Endothelial cell (in vitro differentiated cells): ENCODE measurements around the gene ACIN1. TPM values are rescaled to one million over a fixed set of nuclear protein-coding genes. Genes with fewer than 3 reads are reported as not detected.

Experiments
- DNase-seq: peaks from one replicate; pipeline ENCODE4 v3.0.0; 2021; ENCODE audit warnings: low spot score
- H3K27ac Mint-ChIP-seq: one replicate; pipeline ENCODE4 v1.8.0; 2021; ENCODE audit warnings: mixed read lengths, inconsistent platforms; ENCODE audit not compliant: unreplicated experiment
- H3K27me3 Mint-ChIP-seq: one replicate; pipeline ENCODE4 v1.8.0; 2021; ENCODE audit warnings: mild to moderate bottlenecking, moderate library complexity, mixed read lengths, inconsistent platforms; ENCODE audit not compliant: unreplicated experiment
- H3K36me3 Mint-ChIP-seq: one replicate; pipeline ENCODE4 v1.8.0; 2021; ENCODE audit warnings: mild to moderate bottlenecking, low read depth, mixed read lengths, inconsistent platforms; ENCODE audit not compliant: unreplicated experiment
- H3K4me1 Mint-ChIP-seq: one replicate; pipeline ENCODE4 v1.8.0; 2021; ENCODE audit warnings: mild to moderate bottlenecking, mixed read lengths, inconsistent platforms; ENCODE audit not compliant: unreplicated experiment
- H3K4me3 Mint-ChIP-seq: one replicate; pipeline ENCODE4 v1.8.0; 2021; ENCODE audit warnings: mild to moderate bottlenecking, mixed read lengths, inconsistent platforms; ENCODE audit not compliant: unreplicated experiment
- H3K9me3 Mint-ChIP-seq: one replicate; pipeline ENCODE4 v1.8.0; 2021; ENCODE audit warnings: mixed read lengths, inconsistent platforms; ENCODE audit not compliant: unreplicated experiment
- total RNA-seq: library from RNA; stranded (reverse); fragmentation: NEBNext Ultra II Directional; extraction: Animal tissue kit (Norgen Biotek cat#: 25700); gene quantifications from one replicate; pipeline ENCODE4 v1.2.1, GENCODE V29; 2021; ENCODE audit not compliant: unreplicated experiment
- TF ChIP-seq, protein P1 (sequence below): fragments of 200-600 bp; sonication (generic); IDR thresholded peaks from one replicate; pipeline ENCODE4 v1.5.0; 2021; ENCODE audit warnings: antibody characterized with exemption; ENCODE audit not compliant: unreplicated experiment

ACIN1 gene
- total RNA-seq, 1 donor from 2014 or later: 226 TPM

DNA sequence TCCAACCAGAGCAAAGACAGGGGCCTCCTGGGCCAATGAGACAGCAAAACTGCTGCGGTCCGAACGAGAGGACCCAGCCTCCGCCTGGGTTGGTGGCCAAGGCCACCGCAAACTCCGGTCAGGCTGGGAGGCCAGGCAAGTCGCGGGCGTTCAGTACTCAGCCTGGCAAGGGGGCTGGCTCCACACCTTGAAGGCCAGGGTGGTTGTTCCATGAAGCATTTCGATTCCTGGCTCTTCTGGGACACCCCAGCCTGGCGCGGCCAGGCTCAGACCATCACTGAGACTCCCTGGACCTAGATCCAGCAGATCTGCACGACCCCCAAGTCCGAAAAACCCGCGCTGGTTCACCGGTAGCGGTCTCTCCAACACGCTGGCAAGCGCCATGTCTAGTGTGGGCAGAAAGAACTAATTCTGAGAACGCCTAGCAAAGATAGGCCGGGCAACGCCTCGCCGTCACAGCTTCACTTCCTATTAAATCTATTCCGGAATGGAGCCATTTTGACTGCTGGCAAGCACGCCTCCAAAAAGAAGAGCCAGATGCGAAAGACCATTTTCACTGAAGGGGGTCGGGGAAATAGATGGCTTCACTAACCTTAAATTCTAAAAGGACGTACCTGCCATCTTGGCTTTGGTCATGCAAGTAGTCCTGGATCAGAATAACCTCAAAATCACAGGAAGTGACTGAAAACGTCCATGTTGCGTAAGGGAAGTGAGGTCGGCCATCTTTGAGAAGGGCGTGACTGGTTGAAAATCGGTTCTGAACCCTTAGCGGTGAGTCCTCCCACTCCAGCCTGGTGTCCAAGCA, 60.2 kb downstream of the ACIN1 start, which contains the start of gene PSMB5:
Gene PSMB5 (minus strand): TSS at position 403 of the 805 bp plus-strand sequence. CDS start 19 bp downstream, at position 384.
- H3K36me3 Mint-ChIP-seq: peaks cover 18% of the 10 kb centered on the region
- peaks cover 4% of the 10 kb centered on the region for H3K27me3 Mint-ChIP-seq
- peak within 1 kb of the TSS; percentile 98 for H3K4me3 Mint-ChIP-seq
- no peaks in the 10 kb centered on the region for H3K9me3 Mint-ChIP-seq
- H3K27ac Mint-ChIP-seq: peak within 1 kb of the TSS; percentile 99
- H3K4me1 Mint-ChIP-seq: peaks cover 15% of the 10 kb centered on the region
- TF ChIP-seq, protein P1, sequence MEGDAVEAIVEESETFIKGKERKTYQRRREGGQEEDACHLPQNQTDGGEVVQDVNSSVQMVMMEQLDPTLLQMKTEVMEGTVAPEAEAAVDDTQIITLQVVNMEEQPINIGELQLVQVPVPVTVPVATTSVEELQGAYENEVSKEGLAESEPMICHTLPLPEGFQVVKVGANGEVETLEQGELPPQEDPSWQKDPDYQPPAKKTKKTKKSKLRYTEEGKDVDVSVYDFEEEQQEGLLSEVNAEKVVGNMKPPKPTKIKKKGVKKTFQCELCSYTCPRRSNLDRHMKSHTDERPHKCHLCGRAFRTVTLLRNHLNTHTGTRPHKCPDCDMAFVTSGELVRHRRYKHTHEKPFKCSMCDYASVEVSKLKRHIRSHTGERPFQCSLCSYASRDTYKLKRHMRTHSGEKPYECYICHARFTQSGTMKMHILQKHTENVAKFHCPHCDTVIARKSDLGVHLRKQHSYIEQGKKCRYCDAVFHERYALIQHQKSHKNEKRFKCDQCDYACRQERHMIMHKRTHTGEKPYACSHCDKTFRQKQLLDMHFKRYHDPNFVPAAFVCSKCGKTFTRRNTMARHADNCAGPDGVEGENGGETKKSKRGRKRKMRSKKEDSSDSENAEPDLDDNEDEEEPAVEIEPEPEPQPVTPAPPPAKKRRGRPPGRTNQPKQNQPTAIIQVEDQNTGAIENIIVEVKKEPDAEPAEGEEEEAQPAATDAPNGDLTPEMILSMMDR: no peak
- peak; percentile 74 for DNase-seq

DNA sequence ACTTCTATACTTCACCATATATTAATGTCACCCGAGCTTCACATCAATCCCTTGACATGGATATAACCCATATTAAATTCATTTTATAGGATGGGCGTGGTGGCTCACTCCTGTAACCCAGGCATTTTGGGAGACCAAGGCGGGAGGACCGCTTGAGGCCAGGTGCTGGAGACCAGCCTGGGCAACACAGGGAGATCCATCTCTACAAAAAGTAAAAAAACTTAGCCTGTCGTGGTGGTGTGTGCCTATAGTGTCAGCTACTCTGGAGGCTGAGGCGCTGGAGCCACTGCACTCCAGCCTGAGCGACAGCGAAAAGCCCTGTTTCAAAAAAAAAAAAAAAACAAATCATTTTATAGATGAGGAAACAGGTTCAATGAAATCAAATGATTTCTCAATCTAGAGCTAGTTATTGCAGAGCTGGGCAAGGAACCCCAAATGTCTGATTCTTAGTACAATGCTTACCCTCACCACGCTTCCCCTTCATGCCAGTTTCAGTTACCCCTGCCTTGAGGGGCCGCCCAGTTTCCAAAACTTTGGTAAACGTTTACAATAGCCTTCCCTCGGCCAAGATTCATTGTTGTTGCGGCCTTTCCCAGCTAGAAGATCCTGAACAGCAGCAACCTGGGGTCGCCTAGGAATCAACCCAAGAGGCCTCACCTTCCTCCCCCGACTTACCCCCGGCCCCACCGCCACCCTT, 61.0 kb downstream of the ACIN1 start:
- H3K9me3 Mint-ChIP-seq: no peaks in the 10 kb centered on the region
- peaks cover 4% of the 10 kb centered on the region for H3K27me3 Mint-ChIP-seq
- peaks cover 15% of the 10 kb centered on the region for H3K4me1 Mint-ChIP-seq
- H3K27ac Mint-ChIP-seq: peak overlapping the region; percentile 99
- peak overlapping the region; percentile 98 for H3K4me3 Mint-ChIP-seq
- TF ChIP-seq, protein P1: no peak
- no peak for DNase-seq
- H3K36me3 Mint-ChIP-seq: peaks cover 21% of the 10 kb centered on the region

DNA sequence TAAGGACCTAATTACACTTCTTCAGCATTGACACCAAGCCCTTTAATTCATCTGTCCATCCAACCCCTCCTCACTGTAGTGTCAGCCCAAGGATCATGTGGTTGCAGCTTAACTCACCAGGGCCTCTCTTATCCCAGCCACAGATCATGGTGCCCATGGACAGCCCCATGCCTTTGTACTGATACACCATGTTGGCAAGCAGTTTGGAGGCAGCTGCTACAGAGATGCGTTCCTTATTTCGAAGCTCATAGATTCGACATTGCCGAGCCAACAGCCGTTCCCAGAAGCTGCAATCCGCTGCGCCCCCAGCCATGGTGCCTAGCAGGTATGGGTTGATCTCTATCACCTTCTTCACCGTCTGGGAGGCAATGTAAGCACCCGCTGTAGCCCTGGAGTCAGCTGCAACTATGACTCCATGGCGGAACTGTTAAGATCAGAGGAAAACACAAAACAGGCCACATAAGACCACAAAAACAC, 61.6 kb downstream of the ACIN1 start:
- DNase-seq: no peak
- Mint-ChIP-seq H3K4me3 (peak overlapping the region; percentile 98), H3K4me1 (peaks cover 15% of the 10 kb centered on the region), H3K27me3 (peaks cover 4% of the 10 kb centered on the region), H3K27ac (peak overlapping the region; percentile 78), H3K36me3 (peaks cover 25% of the 10 kb centered on the region), H3K9me3 (no peaks in the 10 kb centered on the region)
- TF ChIP-seq, protein P1: no peak

DNA sequence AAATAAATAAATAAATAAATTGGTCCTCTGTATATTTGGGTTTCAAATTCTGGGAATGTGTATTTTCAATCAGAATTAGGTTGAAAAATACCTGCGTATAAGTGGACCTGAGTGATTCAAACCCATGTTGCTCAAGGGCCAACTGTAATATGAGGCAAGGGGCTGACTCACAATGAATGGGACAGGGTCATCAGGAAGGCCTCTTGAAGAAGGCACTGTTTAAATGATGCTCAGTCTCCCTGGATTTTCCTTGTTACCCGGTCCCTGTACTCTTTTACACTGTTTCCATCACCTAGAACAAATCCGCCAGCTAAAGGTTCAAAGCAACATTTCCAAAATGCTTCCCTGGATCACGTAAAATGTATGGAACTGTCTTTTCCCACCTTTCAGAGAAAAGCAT, 64.0 kb downstream of the ACIN1 start:
- no peak for DNase-seq
- peaks cover 36% of the 10 kb centered on the region for H3K36me3 Mint-ChIP-seq
- peak overlapping the region; percentile 54 for H3K27ac Mint-ChIP-seq

More for the DNA sequence above, 64.0 kb downstream of the ACIN1 start:
- peaks cover 4% of the 10 kb centered on the region for H3K27me3 Mint-ChIP-seq
- TF ChIP-seq, protein P1: no peak
- peak overlapping the region; percentile 35 for H3K4me3 Mint-ChIP-seq
- no peaks in the 10 kb centered on the region for H3K9me3 Mint-ChIP-seq
- H3K4me1 Mint-ChIP-seq: peaks cover 21% of the 10 kb centered on the region
